CD14-positive monocyte (primary cell): ENCODE data around the gene SPAG16. TPM values are rescaled to one million over a fixed set of nuclear protein-coding genes. Genes with fewer than 3 reads are reported as not detected.

Experiments
- DNase-seq, 3 donors: peaks; one replicate each; pipeline ENCODE4 v3.0.0-alpha.2; 2011 to 2022
- H2AFZ ChIP-seq: 2 replicates; pipeline ENCODE4 v1.6.0; 2012; ENCODE audit warnings: mild to moderate bottlenecking, low read depth, low read length, inconsistent platforms; ENCODE audit not compliant: insufficient read depth, poor library complexity, severe bottlenecking
- H3K27ac ChIP-seq, 2 donors: 1 replicate in 1 of 2; 2 replicates in 1 of 2; pipeline ENCODE4 v1.5.1; 2012 to 2013; ENCODE audit warnings: low read length in 2 of 2, control low read depth in 1 of 2, inconsistent platforms in 1 of 2, low read depth in 1 of 2, mild to moderate bottlenecking in 1 of 2
- H3K27me3 ChIP-seq, 2 donors: one replicate each; pipeline versions ENCODE4 v1.6.0 to v1.6.1; 2011 to 2013; ENCODE audit warnings: low read length in 2 of 2; ENCODE audit not compliant: control insufficient read depth in 2 of 2, insufficient read depth in 2 of 2
- H3K36me3 ChIP-seq, 2 donors: replicated peaks in 1 of 2; 1 replicate in 1 of 2; 2 replicates in 1 of 2; pipeline versions ENCODE4 v1.5.1 to v1.6.1; 2012 to 2013; ENCODE audit warnings: low read length in 2 of 2, control low read depth in 1 of 2, inconsistent platforms in 1 of 2, mild to moderate bottlenecking in 1 of 2; ENCODE audit not compliant: insufficient read depth in 2 of 2, control insufficient read depth in 1 of 2
- H3K4me1 ChIP-seq, 2 donors: 1 replicate in 1 of 2; 2 replicates in 1 of 2; pipeline versions ENCODE4 v1.5.1 to v1.6.1; 2012 to 2013; ENCODE audit warnings: low read length in 2 of 2, control low read depth in 1 of 2, inconsistent platforms in 1 of 2, mild to moderate bottlenecking in 1 of 2, moderate library complexity in 1 of 2; ENCODE audit not compliant: insufficient read depth in 2 of 2, control insufficient read depth in 1 of 2
- H3K4me2 ChIP-seq: replicated peaks from 2 replicates; pipeline ENCODE3; 2012; ENCODE audit warnings: low read length, moderate library complexity, mild to moderate bottlenecking; ENCODE audit not compliant: poor library complexity, severe bottlenecking; ENCODE audit errors: extremely low read depth
- H3K4me3 ChIP-seq, 3 experiments: fragments of 200-600 bp in 1 of 3; sonication (generic) in 1 of 3; replicated peaks in 1 of 3; 1 replicate in 2 of 3; 2 replicates in 1 of 3; pipeline ENCODE4 v1.5.1; 2011 to 2013; ENCODE audit warnings: low read length in 3 of 3, mild to moderate bottlenecking in 3 of 3, control low read depth in 2 of 3, low read depth in 2 of 3, inconsistent platforms in 1 of 3, moderate library complexity in 1 of 3
- H3K79me2 ChIP-seq: 2 replicates; pipeline ENCODE4 v1.6.0; 2012; ENCODE audit warnings: mild to moderate bottlenecking, control low read depth, inconsistent platforms, low read length, moderate library complexity; ENCODE audit not compliant: insufficient read depth
- H3K9ac ChIP-seq: 2 replicates; pipeline ENCODE4 v1.6.0; 2017; ENCODE audit warnings: low read length, mild to moderate bottlenecking; ENCODE audit not compliant: insufficient read depth, poor library complexity, severe bottlenecking
- H3K9me3 ChIP-seq, 2 donors: replicated peaks in 1 of 2; 1 replicate in 1 of 2; 2 replicates in 1 of 2; pipeline versions ENCODE4 v1.5.1 to v1.6.1; 2012 to 2013; ENCODE audit warnings: low read length in 2 of 2, control low read depth in 1 of 2; ENCODE audit not compliant: control insufficient read depth in 1 of 2, insufficient read depth in 1 of 2
- H4K20me1 ChIP-seq: 2 replicates; pipeline ENCODE4 v1.6.0; 2012; ENCODE audit warnings: mild to moderate bottlenecking, low read length, control low read depth, moderate library complexity; ENCODE audit not compliant: insufficient read depth
- H3K27ac Mint-ChIP-seq, 7 donors: one replicate each; pipeline ENCODE4 v1.8.0; 2020; ENCODE audit warnings: mild to moderate bottlenecking in 7 of 7, mixed read lengths in 7 of 7, moderate library complexity in 6 of 7, inconsistent platforms in 2 of 7
- H3K27me3 Mint-ChIP-seq, 3 donors: one replicate each; pipeline ENCODE4 v1.8.0; 2021 to 2022; ENCODE audit warnings: low read depth in 3 of 3, mild to moderate bottlenecking in 3 of 3, mixed read lengths in 3 of 3, moderate library complexity in 3 of 3, inconsistent platforms in 1 of 3
- H3K36me3 Mint-ChIP-seq, 2 donors: one replicate each; pipeline ENCODE4 v1.8.0; 2020; ENCODE audit warnings: mixed read lengths in 2 of 2, inconsistent platforms in 1 of 2, mild to moderate bottlenecking in 1 of 2
- H3K4me1 Mint-ChIP-seq: one replicate; pipeline ENCODE4 v1.8.0; 2020; ENCODE audit warnings: mild to moderate bottlenecking, mixed read lengths
- H3K4me3 Mint-ChIP-seq, 2 donors: one replicate each; pipeline ENCODE4 v1.8.0; 2020; ENCODE audit warnings: mild to moderate bottlenecking in 2 of 2, mixed read lengths in 2 of 2, moderate library complexity in 1 of 2
- H3K9me3 Mint-ChIP-seq, 7 donors: one replicate each; pipeline ENCODE4 v1.8.0; 2020 to 2022; ENCODE audit warnings: mixed read lengths in 7 of 7, mild to moderate bottlenecking in 6 of 7, moderate library complexity in 6 of 7, inconsistent platforms in 2 of 7
- WGBS: methylation state at CpG from one replicate; pipeline ENCODE4 v1.1.5; 2013; ENCODE audit warnings: missing lambda C conversion rate; ENCODE audit not compliant: insufficient coverage; 5-methylcytosine and 5-hydroxymethylcytosine counted together
- intact Hi-C, 2 donors: fragments of 100-400 bp; cut with micrococcal nuclease; formaldehyde crosslinking; loops; one replicate each; pipeline versions ENCODE4 v1.15.0 to v1.15.1; 2023
- polyA plus RNA-seq, 3 donors: library from polyadenylated mRNA; depleted of rRNA in 1 of 3; unstranded in 2 of 3; stranded (reverse) in 1 of 3; fragments of 300-500 nt in 2 of 3; fragments of >200 nt in 1 of 3; fragmentation: Illumina TruSeq in 2 of 3; gene quantifications; 1 replicate in 2 of 3; 2 replicates in 1 of 3; pipeline ENCODE4 v1.2.3, GENCODE V29; 2012 to 2021
- TF ChIP-seq, protein P1 (sequence below): fragments of 200-600 bp; IDR thresholded peaks from one replicate; pipeline ENCODE4 v1.8.0; 2022; ENCODE audit warnings: antibody characterized with exemption, mild to moderate bottlenecking

Gene SPAG16
- polyA plus RNA-seq, 3 donors: 0.12 to 0.30 TPM; not detected in 1

DNA sequence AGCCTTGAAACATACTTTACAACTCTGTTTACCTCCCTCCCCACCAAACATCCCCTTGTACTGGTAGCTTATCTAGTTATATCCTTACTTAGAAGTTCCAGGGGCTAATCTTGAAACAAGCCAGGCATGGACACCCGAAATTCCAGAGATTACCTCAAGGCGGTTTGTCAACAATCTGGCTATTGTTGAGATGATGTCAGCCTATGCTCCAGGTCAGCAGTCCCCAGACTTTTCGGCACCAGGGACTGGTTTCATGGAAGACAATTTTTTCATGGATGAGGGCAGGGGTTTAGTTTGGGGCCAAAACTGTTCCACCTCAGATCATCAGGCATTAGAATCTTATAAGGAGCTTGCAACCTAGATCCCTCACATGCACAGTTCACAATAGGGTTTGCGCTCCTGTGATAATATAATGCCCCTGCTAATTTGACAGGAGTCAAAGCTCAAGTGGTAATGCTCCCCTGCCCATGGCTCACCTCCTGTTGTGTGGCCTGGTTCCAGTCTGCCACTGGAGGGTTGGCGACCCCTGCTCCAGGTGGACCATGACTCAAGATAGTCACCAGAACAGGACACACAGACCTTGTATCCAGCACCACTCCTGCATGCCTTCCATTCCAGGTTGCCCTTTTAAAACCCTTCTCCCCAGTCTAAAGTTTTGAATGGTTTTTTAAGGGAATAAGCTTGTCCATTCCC, 171.2 kb downstream of the SPAG16 start:
- no peak for DNase-seq
- H3K27ac ChIP-seq: no peak overlapping the region
- no peaks in the 10 kb centered on the region for H3K36me3 Mint-ChIP-seq
- H3K36me3 ChIP-seq: no peaks in the 10 kb centered on the region
- no peak overlapping the region for H3K9ac ChIP-seq
- peaks cover 0 to 6% (median 5%) of the 10 kb centered on the region in 7 donors for H3K9me3 Mint-ChIP-seq
- H3K27me3 Mint-ChIP-seq: peaks cover 0 to 5% (median 0%) of the 10 kb centered on the region in 3 donors
- no peaks in the 10 kb centered on the region for H3K79me2 ChIP-seq
- no peak overlapping the region for H3K4me2 ChIP-seq
- H2AFZ ChIP-seq: no peak overlapping the region
- 78% methylated on average over 4 of the region's 5 CpGs for WGBS
- TF ChIP-seq, protein P1, sequence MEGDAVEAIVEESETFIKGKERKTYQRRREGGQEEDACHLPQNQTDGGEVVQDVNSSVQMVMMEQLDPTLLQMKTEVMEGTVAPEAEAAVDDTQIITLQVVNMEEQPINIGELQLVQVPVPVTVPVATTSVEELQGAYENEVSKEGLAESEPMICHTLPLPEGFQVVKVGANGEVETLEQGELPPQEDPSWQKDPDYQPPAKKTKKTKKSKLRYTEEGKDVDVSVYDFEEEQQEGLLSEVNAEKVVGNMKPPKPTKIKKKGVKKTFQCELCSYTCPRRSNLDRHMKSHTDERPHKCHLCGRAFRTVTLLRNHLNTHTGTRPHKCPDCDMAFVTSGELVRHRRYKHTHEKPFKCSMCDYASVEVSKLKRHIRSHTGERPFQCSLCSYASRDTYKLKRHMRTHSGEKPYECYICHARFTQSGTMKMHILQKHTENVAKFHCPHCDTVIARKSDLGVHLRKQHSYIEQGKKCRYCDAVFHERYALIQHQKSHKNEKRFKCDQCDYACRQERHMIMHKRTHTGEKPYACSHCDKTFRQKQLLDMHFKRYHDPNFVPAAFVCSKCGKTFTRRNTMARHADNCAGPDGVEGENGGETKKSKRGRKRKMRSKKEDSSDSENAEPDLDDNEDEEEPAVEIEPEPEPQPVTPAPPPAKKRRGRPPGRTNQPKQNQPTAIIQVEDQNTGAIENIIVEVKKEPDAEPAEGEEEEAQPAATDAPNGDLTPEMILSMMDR: no peak
- no peak overlapping the region for H3K4me3 ChIP-seq
- H3K27ac Mint-ChIP-seq: no peak overlapping the region
- H3K27me3 ChIP-seq: no peaks in the 10 kb centered on the region
- H4K20me1 ChIP-seq: no peaks in the 10 kb centered on the region
- H3K4me3 Mint-ChIP-seq: no peak overlapping the region
- H3K4me1 Mint-ChIP-seq: no peaks in the 10 kb centered on the region
- intact Hi-C loops: loop anchor here in 1 of 2 donors (2.0 kb wide), 1 partner anchor 13 kb away; no protein-coding TSS in a partner anchor
- H3K9me3 ChIP-seq: no peaks in the 10 kb centered on the region
- no peaks in the 10 kb centered on the region for H3K4me1 ChIP-seq

DNA sequence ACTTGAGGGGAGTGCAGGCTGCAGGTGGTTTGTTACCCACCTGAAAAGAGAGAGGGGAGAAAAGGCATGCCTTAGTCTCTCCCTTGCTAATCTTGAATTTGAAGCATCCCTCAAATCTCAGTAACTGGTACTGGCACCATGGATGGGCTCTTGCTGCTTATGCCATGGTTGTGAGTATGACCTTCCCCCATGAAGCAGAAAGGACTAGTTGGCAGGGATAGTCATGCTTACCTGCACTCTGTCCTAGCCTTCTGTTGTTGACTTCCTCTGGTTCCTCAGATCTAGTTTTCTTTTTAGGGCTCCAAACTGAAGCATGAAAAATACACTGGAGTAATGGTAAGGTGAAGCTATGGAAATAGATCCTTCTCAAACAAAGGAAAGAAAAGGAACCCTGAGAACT, 191.2 kb downstream of the SPAG16 start:
- no peaks in the 10 kb centered on the region for H3K36me3 Mint-ChIP-seq
- Histone ChIP-seq H3K27me3 (no peaks in the 10 kb centered on the region), H3K9me3 (peaks cover 26 to 47% of the 10 kb centered on the region in 2 donors), H2AFZ (no peak overlapping the region), H3K27ac (no peak overlapping the region), H3K4me2 (no peak overlapping the region), H4K20me1 (no peaks in the 10 kb centered on the region), H3K4me1 (no peaks in the 10 kb centered on the region), H3K9ac (no peak overlapping the region), H3K4me3 (no peak overlapping the region), H3K79me2 (no peaks in the 10 kb centered on the region), H3K36me3 (no peaks in the 10 kb centered on the region)
- H3K4me3 Mint-ChIP-seq: no peak overlapping the region
- H3K27ac Mint-ChIP-seq: no peak overlapping the region
- TF ChIP-seq, protein P1: no peak
- no peak for DNase-seq
- intact Hi-C loops: no loop called here
- peaks cover 12 to 40% (median 27%) of the 10 kb centered on the region in 7 donors for H3K9me3 Mint-ChIP-seq
- H3K4me1 Mint-ChIP-seq: no peaks in the 10 kb centered on the region
- no peaks in the 10 kb centered on the region for H3K27me3 Mint-ChIP-seq
